ENCODE data around the gene BYSL.

GRCh38 chr6:41871691-41872090, 49.6 kb upstream of the BYSL start:
- no peak for TF ChIP-seq CTCF (optimal IDR thresholded peaks at IDR 0.05 in 1 of 3, IDR thresholded peaks at IDR 0.05 in 1 of 3, conservative IDR thresholded peaks at IDR 0.05 in 1 of 3; ENCODE audit: extremely low read depth in 1 of 3, insufficient read depth in 2 of 3, low read length in 3 of 3)
- no peak for TF ChIP-seq EZH2 (IDR thresholded peaks at IDR 0.05; ENCODE audit: low read length)
